PC-9 (cell line): ENCODE data around the gene ATE1. TPM values are rescaled to one million over a fixed set of nuclear protein-coding genes. Genes with fewer than 3 reads are reported as not detected.

Experiments used
- BruUV-seq: library from RNA; stranded (reverse); fragments of 400-500 nt; replicated peaks from 2 replicates; lab custom pipeline; 2021; lab: Mats Ljungman, UMichigan
- CTCF ChIA-PET: fragments of 300-600 bp; sonication (Branson Sonifier 250); formaldehyde crosslinking; loops from one replicate; lab custom pipeline; 2022; ENCODE audit warnings: antibody characterized with exemption; lab: Charles Lee
- POLR2A ChIA-PET: fragments of 300-600 bp; sonication (Branson Sonifier 250); formaldehyde crosslinking; loops from one replicate; lab custom pipeline; 2022; ENCODE audit warnings: antibody characterized with exemption; ENCODE audit not compliant: unreplicated experiment; lab: Charles Lee
- DNase-seq, 2 experiments: peaks; one replicate each; pipeline versions ENCODE4 v3.0.0 to v3.0.0-alpha.2; 2015 to 2022; ENCODE audit warnings: mixed read lengths in 1 of 2
- H2AFZ ChIP-seq: fragments of 200-600 bp; sonication (generic); 2 replicates; pipeline ENCODE4 v1.8.1; 2017; ENCODE audit warnings: antibody characterized with exemption
- H3F3A ChIP-seq: fragments of 200-600 bp; sonication (generic); 2 replicates; pipeline ENCODE4 v1.8.1; 2017; ENCODE audit warnings: antibody characterized with exemption, mild to moderate bottlenecking, low read depth; ENCODE audit not compliant: insufficient read depth
- H3K27ac ChIP-seq: fragments of 200-600 bp; sonication (generic); 2 replicates; pipeline ENCODE4 v1.6.1; 2016; ENCODE audit warnings: mixed run types
- H3K27me3 ChIP-seq: fragments of 200-600 bp; sonication (generic); 2 replicates; pipeline ENCODE4 v1.6.1; 2016; ENCODE audit warnings: low read depth, mixed run types; ENCODE audit not compliant: insufficient read depth
- H3K36me3 ChIP-seq: fragments of 200-600 bp; sonication (generic); 2 replicates; pipeline ENCODE4 v1.6.1; 2016; ENCODE audit warnings: low read depth, mixed run types
- H3K4me1 ChIP-seq: fragments of 200-600 bp; sonication (generic); replicated peaks from 2 replicates; pipeline ENCODE4 v1.6.1; 2016; ENCODE audit warnings: mixed run types; ENCODE audit not compliant: insufficient read depth
- H3K4me2 ChIP-seq: fragments of 200-600 bp; sonication (generic); 2 replicates; pipeline ENCODE4 v1.6.1; 2017; ENCODE audit warnings: mixed run types
- H3K4me3 ChIP-seq: fragments of 200-600 bp; sonication (generic); 2 replicates; pipeline ENCODE4 v1.6.1; 2016; ENCODE audit warnings: mixed run types
- H3K79me2 ChIP-seq: fragments of 200-600 bp; sonication (generic); 2 replicates; pipeline ENCODE4 v1.6.1; 2017; ENCODE audit warnings: low read depth, mixed run types
- H3K9me2 ChIP-seq: fragments of 200-600 bp; sonication (generic); 2 replicates; pipeline ENCODE4 v1.8.1; 2017; ENCODE audit warnings: mild to moderate bottlenecking; ENCODE audit not compliant: insufficient read depth
- H3K9me3 ChIP-seq: fragments of 200-600 bp; sonication (generic); 2 replicates; pipeline ENCODE4 v1.8.1; 2016; ENCODE audit warnings: low read depth; ENCODE audit not compliant: insufficient read depth
- H4K20me1 ChIP-seq: fragments of 200-600 bp; sonication (generic); 2 replicates; pipeline ENCODE4 v1.8.1; 2017; ENCODE audit not compliant: insufficient read depth
- EZH2 ChIP-seq: fragments of 200-600 bp; sonication (generic); IDR thresholded peaks from 2 replicates; pipeline ENCODE4 v1.8.0; 2017; ENCODE audit warnings: antibody characterized with exemption, low read depth
- intact Hi-C: fragments of 100-400 bp; cut with micrococcal nuclease; formaldehyde crosslinking; loops from one replicate; pipeline ENCODE4 v1.10.0; 2022; ENCODE audit not compliant: unreplicated experiment
- total RNA-seq: library from RNA; stranded (reverse); gene quantifications from 2 replicates; pipeline ENCODE4 v1.2.3, GENCODE V29; 2021
- TF ChIP-seq, protein P1 (sequence below): fragments of 200-600 bp; sonication (generic); conservative IDR thresholded peaks from 2 replicates; pipeline ENCODE4 v1.6.1; 2017; ENCODE audit warnings: mixed run types, antibody characterized with exemption, mild to moderate bottlenecking, moderate library complexity

ATE1 gene
- total RNA-seq, 1 experiment from 2014 or later: 14.8 TPM

DNA sequence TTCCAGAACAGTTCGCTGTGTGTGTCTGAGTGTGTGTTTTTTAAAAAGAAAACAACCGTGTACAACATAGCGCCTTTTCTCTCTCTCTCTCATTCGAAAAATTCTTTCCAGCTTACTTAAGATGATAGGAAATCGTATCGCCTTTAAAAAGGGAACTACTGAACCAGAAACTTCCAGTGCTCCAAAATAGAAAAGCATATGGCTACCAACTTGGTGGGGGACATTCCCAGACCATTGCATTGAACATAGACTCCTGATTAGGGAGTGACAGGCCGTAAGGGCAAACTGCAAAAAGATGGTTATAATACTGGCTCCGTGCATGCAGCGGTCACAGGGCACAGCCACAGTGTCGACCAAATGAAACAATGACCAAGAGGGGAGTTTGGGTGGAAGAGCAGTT, 235.2 kb downstream of the ATE1 start:
- H3K4me3 ChIP-seq: no peak overlapping the region
- H3K4me1 ChIP-seq: no peaks in the 10 kb centered on the region
- TF ChIP-seq, protein P1, sequence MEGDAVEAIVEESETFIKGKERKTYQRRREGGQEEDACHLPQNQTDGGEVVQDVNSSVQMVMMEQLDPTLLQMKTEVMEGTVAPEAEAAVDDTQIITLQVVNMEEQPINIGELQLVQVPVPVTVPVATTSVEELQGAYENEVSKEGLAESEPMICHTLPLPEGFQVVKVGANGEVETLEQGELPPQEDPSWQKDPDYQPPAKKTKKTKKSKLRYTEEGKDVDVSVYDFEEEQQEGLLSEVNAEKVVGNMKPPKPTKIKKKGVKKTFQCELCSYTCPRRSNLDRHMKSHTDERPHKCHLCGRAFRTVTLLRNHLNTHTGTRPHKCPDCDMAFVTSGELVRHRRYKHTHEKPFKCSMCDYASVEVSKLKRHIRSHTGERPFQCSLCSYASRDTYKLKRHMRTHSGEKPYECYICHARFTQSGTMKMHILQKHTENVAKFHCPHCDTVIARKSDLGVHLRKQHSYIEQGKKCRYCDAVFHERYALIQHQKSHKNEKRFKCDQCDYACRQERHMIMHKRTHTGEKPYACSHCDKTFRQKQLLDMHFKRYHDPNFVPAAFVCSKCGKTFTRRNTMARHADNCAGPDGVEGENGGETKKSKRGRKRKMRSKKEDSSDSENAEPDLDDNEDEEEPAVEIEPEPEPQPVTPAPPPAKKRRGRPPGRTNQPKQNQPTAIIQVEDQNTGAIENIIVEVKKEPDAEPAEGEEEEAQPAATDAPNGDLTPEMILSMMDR: no peak
- no peak for TF ChIP-seq EZH2
- intact Hi-C loops: no loop called here
- no peaks in the 10 kb centered on the region for H3F3A ChIP-seq
- BruUV-seq: no TSS peak
- H3K79me2 ChIP-seq: no peaks in the 10 kb centered on the region
- H3K27me3 ChIP-seq: peaks cover 72% of the 10 kb centered on the region
- ChIA-PET CTCF (no interaction called here), POLR2A (no interaction called here)
- no peaks in the 10 kb centered on the region for H4K20me1 ChIP-seq
- H3K9me3 ChIP-seq: no peaks in the 10 kb centered on the region
- no peak overlapping the region for H3K4me2 ChIP-seq
- no peak for DNase-seq
- H3K27ac ChIP-seq: no peak overlapping the region
- no peaks in the 10 kb centered on the region for H3K9me2 ChIP-seq
- no peaks in the 10 kb centered on the region for H3K36me3 ChIP-seq
- no peak overlapping the region for H2AFZ ChIP-seq

DNA sequence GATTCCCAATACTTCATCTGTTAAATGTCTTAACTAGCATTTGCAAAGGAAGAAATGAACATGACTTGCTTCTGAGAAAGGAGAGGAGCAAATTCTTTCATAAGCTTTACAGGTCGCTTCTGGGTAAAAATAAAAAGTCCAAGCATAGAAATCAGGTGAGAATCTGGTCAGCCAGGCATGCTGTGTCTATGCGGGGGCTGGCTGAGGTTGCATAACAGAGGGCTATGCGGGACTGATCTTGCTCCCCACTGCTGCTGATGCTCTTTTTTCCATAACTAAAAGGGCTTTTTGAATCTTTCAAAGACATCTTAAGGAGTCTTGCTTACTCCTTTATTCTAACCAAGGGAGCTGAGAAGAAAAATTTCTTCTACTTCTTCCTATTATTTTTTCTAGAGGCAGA, 236.9 kb downstream of the ATE1 start:
- Histone ChIP-seq H3K9me3 (no peaks in the 10 kb centered on the region), H3K4me1 (no peaks in the 10 kb centered on the region), H3K79me2 (no peaks in the 10 kb centered on the region), H3K4me2 (no peak overlapping the region), H3F3A (no peaks in the 10 kb centered on the region), H2AFZ (no peak overlapping the region), H3K9me2 (no peaks in the 10 kb centered on the region), H3K36me3 (no peaks in the 10 kb centered on the region), H3K27ac (no peak overlapping the region), H3K27me3 (peaks cover 87% of the 10 kb centered on the region), H4K20me1 (no peaks in the 10 kb centered on the region), H3K4me3 (no peak overlapping the region)
- ChIA-PET CTCF (no interaction called here), POLR2A (no interaction called here)
- TF ChIP-seq, protein P1: no peak
- TF ChIP-seq EZH2: no peak
- intact Hi-C loops: no loop called here
- DNase-seq: no peak
- no TSS peak for BruUV-seq

Other genes with a start within 250 kb of the ATE1 start
- gene NSMCE4A, start 47.2 kb upstream of the ATE1 start, total RNA-seq: 26.8 and 32.4 TPM in 2 replicates
- gene TACC2, start 61.1 kb upstream of the ATE1 start, total RNA-seq: 15.8 and 19.6 TPM in 2 replicates